Fibroblast of the conjunctiva (primary cell): ENCODE results near the gene ROR1.

Experiments used
- DNase-seq: peaks from one replicate; pipeline ENCODE4 v3.0.0-alpha.2; 2010; ENCODE audit warnings: low read depth

ROR1 gene

DNA sequence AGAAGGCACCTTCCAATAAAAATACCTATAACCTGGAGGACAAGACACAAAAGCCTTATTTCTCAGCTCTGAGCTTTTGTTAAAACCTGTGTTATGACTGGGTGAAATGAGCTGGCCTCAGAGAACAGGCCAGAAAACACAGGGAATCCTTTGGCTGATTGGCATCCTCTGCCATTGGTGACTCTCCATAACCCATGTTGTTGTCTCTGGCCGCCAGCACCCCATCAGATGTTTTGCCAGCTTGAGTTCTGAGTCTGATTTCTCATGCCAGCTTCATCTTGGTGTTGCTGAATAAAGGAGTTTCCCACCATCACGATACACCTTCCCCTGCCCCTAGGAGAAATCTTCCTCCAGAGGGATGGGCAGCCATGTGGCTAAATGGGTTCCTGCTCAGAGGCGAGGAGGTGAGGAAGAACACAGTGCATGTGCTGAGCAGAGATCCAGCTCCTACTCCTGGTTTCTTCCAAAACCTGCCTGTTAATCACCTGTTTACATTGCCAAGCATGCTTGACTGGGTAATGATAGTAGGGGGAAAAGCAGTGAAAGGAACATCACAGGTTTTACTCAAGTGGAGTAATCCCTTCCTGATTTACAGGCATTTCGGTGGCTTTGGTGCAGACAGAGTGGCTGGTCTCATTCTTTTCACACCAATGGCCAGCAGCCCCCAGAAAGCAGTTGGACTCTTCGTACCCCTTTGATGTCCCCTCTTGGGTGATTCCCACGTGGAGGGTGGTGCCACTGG lies 109.8 kb downstream of the ROR1 start:
- DNase-seq = no peak

DNA sequence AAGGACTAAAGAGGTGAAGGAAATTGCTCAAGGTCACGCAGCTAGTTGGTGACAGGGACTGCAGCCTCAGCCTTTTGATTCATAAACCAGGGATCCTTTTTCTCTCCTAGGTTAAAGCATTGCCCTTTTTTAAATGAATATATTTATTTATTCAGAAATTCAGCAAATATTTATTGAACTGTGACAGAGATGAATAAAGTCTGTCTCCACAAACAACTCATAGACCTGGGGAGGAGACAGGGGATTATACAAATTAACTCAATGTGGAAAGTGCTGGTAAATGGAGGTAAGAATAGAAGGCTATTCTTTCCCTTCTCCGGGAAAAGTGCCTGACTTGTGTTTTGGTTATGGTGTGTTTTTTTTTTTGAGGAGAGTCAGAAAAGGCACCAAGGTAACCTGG lies 110.7 kb downstream of the ROR1 start:
- no peak for DNase-seq

DNA sequence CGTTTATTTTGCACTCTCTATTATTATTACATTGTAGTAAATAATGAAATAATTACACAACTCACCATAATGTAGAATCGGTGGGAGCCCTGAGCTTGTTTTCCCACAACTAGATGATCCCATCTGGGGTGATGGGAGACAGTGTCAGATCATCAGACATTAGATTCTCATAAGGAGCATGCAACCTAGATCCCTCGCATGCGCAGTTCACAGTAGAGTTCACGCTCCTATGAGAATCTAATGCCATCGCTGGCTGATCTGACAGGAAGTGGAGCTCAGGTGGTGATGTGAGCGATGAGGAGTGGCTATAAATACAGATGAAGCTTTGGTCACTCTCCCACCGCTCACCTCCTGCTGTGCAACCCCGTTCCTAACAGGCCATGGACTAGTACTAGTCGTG lies 112.1 kb downstream of the ROR1 start:
- DNase-seq = no peak

DNA sequence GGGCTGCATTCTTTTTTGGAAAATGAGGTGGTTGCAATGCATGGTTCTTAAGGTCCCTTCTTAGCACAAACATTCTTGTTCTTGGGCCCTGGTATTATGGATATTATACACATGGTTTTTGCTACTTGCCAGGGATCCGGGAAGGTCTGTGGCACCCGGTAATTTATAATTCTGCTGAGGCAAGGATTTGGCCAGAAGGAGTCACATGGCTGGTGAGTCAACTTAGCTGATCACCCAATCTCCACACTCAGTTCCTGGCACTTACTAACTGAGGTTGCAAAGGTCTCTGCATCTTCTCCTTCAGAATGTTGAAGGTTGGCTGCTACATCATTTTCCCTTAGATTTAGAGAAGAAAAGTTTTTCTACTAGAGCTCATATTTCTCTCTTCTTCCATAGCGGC lies 112.5 kb downstream of the ROR1 start:
- DNase-seq = no peak

DNA sequence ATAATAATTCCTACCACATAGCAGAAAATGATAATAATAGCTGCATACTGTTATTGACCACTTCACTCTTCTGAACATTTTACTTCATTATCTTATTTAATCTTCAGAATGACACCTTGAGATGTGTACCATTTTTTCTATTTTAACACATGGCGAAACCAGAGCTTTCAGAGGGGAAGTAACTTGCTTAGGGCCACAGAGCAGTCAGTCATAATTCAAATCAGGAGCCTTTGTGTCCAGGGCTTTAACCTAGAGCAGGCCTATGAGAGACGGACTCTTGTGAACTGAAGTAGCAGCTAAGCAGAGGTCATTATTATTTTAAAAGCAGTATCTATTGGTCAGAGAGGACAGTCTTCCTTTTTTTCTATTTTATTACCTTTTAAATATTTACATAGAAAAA lies 114.0 kb downstream of the ROR1 start:
- no peak for DNase-seq

DNA sequence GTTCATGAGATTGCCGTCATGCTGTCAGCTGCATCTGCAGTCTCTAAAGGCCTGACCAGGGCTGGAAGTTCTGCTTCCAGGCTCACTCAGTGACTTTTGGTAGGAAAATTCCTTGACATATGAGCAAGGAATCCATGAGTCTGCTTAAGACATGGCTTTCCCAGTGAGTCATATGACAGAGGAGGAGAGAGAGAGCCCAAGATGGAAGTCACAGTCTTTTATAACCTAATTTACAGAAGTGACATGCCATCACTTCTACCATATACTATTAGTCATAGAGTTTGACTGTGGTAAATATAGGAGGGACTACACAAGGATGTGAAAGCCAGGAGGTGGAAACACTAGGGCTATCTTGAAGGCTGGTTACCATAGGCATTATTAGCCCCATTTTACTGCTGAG lies 115.2 kb downstream of the ROR1 start:
- DNase-seq = no peak

DNA sequence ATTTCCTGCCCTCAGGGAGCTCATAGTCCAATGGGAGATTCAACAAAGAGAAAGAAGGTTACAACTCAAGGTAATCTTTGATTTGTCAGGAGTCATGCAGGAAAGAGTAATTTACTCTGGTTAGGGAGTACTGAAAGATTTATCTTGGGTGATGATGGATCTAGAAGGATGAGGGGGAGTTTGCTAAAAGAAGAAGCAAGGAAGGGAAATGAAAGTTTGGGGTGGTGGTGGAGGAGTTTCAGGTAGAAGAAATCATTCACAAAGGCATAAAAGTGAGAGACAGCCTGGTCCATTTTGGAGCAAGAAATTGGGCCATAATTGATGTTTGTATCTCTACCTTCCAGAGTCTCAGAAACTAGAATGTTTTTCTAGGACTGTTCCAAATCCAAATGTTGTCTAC lies 116.7 kb downstream of the ROR1 start:
- DNase-seq = no peak

DNA sequence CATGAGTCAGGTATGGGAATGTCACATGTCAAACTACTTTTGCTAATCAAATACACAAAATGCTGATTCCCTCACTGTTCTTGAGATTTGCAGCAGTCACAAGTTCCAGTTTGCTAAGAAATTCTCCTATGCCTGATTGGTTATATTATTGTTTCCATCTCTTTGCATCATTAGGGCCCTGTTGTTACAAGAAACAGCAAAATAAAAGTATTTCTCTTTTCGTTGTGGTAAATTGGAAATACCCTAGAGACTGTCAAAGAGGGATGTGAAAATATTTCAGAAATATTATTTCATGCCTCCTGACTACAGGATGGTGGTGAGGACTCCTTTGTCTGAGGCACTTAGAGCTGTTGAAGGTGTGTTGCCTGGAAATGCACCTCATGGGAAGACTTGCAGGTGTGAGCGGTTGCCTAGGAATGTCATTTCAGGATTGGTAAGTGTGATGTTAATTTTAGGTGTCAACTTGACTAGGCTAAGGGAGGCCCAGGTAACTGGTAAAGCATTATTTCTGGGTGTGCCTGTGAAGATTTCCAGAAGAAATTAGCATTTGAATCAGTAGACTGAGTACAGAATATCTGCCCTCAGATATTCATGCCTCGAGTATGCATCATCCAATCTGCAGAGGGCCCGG lies 117.4 kb downstream of the ROR1 start:
- no peak for DNase-seq

DNA sequence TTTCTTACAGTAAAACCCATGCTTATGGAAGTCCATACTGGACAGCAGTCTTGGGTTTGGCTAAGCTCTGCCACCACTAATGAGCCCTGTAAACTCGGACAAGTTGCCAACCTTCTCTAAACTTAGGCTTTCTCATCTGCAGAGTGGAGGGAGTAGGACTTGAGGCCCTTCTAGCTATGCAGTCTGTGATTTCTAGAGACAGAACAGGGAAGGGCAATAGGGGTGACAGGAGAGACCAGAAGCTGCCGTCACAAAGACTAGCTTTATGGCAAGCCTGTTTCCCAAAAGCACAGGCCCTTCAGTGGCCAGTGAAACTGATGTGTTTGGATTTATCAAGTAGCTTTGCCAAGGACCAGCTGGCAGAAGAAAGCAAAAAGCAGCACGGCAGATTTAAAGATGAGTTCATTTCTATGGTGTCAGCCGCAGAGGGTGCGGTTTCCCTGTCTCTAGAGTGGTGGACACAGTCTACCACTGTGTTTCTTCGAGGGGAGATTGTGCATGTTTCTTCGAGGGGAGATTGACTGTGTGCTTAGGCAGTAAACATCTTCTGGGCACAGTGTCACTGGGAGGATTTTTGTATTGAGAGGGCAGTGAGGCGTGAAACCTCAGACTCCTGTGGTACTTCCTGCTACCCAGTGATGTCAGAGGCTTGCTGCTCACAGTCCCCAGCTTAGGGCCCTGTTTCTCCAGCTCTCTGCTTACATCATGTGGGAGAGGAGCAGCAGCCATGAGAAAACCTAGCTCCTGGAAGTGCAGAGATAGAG lies 119.0 kb downstream of the ROR1 start:
- no peak for DNase-seq

DNA sequence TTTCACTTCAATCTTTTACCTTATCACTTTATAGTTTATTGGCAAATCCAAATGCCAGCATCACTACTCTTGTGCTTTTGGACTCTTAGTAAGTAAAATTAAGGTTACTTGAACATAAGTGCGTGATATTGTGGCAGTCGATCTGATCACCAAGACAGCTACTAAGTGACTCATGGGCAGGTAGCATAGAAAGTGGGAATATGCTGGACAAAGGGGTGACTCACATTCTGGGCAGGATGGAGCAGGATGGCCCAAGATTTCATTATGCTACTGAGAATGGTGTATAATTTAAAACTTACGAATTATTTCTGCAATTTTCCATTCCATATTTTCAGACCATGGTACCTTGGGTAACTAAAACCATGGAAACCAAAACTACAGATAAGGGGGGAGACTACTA lies 120.2 kb downstream of the ROR1 start:
- no peak for DNase-seq

DNA sequence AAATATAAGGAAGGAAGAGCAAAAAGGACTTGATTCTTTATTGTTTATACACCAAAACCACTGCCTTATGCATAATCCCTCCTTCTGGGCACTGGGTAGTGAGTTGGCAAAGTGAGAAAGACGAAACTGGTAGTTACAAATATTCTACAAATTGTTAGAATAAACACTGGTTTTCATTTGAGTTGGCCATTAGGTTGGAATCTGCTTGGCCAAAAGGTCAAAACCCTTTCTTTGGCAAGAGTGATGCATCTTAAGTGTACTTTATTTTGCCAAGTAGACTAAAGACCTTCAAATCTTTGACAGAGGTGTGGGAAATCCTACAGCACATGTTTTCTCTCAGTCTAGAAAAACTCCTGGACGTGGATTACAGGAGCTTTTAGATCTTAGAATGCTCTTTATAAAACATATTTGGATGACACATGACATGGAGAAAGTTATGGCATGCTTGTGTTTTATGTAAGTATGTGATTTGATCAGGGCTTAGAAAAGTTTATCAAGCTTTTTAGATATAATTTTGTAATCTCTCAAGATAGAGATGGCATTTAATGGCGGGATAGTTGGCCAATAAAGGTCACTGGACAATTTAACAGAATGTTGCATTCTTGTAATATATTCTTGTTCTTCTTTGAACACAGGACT lies 120.9 kb downstream of the ROR1 start:
- no peak for DNase-seq

DNA sequence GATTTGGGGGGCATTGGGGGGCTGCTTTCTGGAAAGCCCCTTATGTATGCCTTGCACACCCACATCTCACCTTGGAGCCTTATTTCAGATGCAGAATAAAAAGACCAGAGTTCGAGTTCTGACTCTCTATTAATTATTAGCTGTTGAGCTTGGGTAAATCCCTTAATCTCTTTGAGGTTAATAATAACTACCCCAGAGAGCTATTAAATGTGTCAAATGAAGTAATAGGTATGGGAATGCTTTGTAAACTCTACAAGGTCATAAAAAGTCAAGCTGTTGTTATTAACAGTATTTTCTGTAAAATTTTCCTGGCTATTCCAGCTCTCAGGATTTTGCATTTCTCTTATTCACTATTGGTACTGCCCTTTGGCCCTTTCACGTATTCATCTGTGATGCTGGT lies 122.9 kb downstream of the ROR1 start:
- DNase-seq = no peak

DNA sequence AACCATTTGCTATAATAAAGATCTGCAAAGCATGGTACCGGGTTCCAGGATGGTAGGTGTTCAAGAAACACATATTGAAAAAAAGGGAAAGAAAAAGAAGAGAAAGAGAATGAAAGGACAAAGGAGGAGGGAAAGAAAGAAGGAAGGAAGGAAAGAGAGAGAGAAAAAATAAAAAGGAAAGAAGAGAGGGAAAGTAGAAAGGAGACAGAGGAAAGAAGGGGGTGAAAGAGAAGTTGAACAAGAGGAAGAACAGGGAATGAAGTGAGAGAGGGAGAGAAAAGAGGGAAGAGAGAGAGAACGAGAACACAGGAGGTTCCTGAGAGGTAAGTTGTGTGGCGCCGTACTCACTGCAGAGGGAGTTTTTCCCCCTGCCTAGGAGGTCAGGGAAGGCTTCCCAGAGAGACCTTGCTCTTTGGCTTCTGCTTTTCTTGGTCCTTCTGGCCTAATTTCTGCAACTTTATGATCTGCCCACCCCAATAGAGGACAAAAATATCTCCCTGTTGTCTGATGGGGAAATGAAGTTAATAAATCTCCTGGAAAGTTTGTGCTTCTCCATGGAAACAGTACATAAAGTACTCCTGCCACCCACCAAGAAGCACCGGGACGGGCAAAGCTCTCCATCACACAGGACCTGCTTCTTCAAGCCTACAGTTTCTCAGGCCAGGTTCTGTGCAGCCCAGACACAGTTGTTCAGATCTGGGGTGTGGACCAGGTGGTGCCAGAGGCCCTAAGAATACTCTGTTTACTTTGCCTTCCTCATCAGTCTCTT lies 124.8 kb downstream of the ROR1 start:
- DNase-seq = no peak

DNA sequence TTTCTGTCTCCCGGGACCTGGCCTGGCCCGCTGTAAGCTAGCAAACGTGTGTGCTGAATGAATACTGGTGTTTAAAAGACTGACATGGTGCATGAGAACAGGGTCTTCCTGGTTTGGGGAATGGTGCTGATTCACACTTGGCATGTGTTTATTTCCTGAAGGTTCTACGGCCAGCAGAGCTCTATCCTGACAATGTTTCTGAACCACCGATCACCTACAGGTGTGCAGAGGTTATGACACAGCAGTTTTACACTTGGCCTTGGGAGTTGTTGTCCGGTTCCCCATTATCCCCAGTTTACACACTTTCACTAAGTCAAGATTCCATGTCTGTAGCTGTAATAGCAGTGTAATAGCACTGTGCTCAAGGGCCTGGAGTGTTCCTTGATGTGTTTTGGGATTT lies 127.3 kb downstream of the ROR1 start:
- DNase-seq = no peak

DNA sequence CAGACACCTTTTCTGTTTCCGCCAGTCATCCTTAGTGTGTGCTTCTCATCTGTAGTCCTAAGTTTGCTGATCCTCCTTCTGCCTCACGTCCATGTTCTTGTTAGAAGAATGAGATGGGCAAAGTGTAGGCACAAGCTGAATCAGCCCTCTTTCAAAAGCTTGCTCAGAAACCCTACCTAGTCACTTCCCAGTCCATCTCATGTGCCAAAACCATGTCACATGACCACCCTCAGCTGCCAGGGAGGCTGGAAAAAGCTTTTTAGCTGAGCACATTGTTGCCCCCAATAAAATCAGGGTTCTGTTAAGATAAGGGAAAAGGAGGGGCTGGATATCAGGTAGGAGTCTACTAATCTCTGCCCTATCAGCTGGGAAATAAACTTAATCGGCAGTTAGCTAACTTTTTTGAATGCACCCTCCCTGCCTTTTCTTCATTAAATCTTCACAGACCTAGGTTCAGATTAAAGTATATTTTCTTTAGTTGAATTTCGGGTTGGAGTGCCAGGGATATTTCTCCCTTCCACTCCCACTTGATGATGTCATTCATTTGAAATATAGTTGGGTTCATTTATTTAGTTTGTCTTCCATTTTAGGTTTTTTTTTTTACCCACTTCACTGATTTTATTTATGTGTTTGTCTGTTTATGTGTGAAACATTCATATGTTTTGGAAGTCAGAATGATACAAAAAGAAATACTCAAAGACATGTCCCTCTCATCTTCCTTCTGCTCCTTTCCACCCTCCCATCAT lies 129.2 kb downstream of the ROR1 start:
- DNase-seq = no peak

DNA sequence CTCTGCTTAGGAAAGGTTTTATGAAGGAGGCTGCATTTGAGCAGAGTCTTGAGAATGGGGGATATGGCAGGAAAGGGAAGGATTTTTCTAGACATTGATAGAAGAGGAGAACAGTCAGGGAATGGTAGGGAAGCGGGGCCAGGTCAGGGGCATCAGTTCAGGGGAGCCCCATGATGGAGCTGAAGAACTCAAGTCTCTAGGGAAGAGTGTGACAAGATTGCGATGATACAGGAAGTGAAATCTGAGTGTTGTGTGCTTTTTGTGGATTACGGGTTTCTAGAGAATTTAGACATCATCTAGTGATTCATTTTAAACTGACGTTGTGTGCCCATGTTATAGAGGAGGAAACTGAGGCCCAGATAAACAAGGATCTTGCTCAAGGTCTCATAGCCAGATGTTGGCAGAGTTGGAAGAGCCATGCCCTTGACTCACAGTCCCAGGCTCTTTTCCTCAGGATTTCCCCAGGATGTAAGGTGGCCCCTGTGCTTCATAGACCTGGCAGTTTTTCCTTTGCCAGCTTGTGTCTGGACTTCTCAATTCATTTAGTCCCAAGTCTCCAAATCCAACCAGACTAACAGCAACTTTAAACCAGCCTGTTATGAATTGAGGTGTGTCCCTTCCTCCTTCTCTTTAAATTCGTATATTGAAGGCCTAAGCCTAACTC lies 130.3 kb downstream of the ROR1 start:
- no peak for DNase-seq

DNA sequence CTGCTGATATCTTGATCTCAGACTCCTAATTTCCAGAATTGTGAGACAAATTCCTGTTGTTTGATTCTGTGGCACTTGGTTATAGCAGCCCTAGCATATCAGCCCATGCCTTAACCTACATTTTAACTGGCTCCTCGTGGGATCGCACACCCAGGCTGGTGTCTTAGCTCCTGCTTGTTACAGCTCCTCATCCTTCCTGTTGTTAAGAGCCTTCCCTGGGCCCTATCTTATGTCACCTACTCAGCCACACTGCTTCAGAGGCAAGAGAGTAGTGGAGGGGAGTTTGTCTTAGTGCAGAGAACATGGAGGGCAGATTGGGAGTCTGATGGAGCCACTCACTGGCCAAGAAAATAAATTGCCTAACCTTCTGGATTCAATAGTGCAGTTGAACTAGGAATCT lies 131.0 kb downstream of the ROR1 start:
- DNase-seq = no peak

DNA sequence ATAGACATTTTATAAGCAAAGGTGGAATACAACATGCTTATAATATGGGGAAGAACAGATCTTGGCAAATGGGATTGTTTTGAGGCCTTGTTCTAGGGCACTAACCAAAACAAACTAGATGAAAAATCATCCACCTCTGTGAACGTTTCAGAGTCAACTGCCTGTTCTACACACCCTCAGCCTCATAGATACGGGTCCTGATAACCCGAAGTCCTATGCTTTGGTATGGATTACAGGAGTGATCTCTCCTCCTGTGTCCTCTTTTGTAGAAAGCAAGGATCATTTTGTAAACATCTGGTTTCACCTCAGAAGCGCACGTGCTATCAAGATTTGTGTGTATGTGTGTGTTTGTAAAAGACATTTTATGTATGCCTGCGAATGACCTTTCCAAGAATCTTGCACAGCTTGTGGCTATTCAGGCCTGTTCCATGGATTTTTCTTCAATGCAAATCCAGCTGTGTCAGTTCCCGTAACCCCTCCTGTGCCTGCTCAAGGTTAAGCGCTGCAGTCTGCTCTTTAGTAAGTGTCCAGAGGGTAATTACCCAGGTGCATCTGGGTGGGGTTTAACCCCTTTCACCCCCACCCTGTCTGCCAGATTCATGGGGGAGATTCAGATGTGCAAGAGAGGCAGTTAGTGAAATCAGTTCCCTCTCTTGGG lies 132.4 kb downstream of the ROR1 start:
- DNase-seq = no peak

DNA sequence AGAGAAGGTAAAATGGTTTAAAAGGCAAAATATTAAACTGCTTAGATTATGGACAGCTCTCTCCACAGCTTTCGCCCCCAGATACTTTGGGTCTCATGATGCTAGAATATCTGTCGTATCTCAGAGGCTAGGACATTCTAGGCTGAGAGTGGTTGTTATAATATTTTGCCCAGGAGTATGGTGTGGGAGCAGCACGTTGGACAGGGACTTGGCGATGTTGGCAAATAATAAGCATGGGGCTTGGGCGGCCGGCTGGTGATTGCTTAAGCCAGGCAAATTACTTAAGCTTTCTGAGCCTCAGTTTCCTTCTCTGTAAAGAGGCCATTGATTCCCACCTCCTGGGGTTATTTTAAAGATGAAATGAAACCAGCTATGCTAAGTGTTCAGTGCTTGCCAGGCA lies 133.2 kb downstream of the ROR1 start:
- no peak for DNase-seq

DNA sequence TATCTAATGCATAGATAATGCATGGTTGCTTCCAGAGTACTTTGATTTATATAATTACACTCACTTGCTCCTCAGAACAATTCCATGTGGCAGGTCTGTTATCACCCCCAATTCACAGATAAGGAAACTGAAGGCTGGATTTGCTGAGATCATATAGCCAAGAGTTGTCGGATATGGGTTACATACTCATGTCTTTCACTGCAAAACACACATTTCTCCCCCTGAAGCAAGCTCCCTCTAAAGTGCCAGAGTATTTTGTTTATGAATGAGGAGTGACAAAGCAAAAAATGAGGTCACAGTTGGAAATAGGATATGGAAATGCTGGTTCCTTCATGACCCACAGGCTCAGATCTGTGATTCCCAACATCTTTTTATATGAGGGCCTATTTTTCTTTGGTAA lies 134.2 kb downstream of the ROR1 start:
- no peak for DNase-seq
